Stimulated activated CD4-positive, alpha-beta T cell treated with anti-CD3 and anti-CD28 coated beads, TNF-alpha, amount 100 ng/mL, for 4 hours (primary cell): ENCODE data around the gene FAM13B.
A peak's percentile ranks its signal among the peaks of the same experiment; 100 is the strongest.
"Not testable (repeated sequence)": the region's sequence is repeated elsewhere in the genome, so short reads cannot be mapped to it uniquely, and the experiment has no call there.

ENCODE experiments used
- DNase-seq, 3 experiments: peaks; one replicate each; pipeline ENCODE4 v3.0.0-alpha.2; 2020; ENCODE audit warnings: low read depth in 3 of 3

Gene FAM13B

DNA sequence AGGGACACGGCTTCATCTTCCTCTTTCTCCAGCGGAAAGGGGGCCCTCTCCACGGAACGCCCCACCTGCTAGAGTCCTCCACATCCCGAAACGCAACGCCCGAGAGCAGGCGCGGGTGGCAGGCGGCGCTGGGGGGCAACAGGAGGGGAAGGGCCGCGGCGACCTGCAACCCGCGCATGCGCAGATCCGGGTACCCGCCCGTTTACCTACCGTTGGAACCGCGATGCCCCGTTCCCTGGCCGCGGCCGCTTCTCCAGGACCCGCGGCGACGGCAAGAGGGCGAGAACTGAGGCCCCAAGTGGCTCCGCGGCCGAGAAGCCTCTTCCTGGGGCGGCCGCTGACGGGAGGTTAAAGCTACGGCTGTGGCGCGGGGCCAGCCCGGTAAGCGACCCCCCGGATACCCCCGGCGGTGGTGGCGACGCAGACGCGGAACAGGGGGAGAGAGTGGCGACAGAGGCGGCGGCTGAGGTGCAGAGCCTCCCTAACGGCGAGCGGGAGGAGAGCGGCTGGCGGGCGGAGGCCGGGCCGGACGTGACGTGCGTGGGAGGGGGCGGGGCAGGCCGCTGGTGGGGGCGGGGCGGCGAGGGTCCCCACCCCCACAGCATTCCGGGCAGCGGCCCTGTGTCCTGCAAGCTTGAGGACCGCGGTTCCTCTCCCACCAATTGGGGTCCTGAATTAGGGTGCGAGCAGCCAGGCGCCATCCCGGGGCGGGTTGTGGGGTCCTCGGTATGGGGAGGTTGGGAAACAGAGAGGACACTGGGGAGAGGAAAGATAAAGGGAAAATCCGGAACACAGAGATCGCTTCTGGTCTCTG is at the start of gene FAM13B:
TSS of gene FAM13B (minus strand) at position 508 of the 814 bp plus-strand sequence. CDS start 13,968 bp downstream, outside the sequence.
- peak; percentile 57 to 74 (median 68) for DNase-seq

GRCh38 chr5:138082033-138082432 is 49.2 kb upstream of the FAM13B start:
- DNase-seq, result no peak

GRCh38 chr5:138078006-138078643 is 45.2 kb upstream of the FAM13B start:
- no peak for DNase-seq

GRCh38 chr5:138077064-138077696 is 44.3 kb upstream of the FAM13B start:
- DNase-seq, result peak in 2 of 3 experiments; percentile 11 to 15

- not testable (repeated sequence) for DNase-seq
These were observed 37.1 kb upstream of the FAM13B start for GRCh38 chr5:138070026-138070425.

GRCh38 chr5:138068742-138069600 is 36.1 kb upstream of the FAM13B start:
- peak; percentile 54 to 61 (median 55) for DNase-seq

- DNase-seq, result no peak
These were observed 35.1 kb upstream of the FAM13B start for GRCh38 chr5:138067945-138068344.

GRCh38 chr5:138065102-138065501 is 32.2 kb upstream of the FAM13B start:
- DNase-seq, result no peak

GRCh38 chr5:138064526-138064925 is 31.6 kb upstream of the FAM13B start:
- no peak for DNase-seq

DNA sequence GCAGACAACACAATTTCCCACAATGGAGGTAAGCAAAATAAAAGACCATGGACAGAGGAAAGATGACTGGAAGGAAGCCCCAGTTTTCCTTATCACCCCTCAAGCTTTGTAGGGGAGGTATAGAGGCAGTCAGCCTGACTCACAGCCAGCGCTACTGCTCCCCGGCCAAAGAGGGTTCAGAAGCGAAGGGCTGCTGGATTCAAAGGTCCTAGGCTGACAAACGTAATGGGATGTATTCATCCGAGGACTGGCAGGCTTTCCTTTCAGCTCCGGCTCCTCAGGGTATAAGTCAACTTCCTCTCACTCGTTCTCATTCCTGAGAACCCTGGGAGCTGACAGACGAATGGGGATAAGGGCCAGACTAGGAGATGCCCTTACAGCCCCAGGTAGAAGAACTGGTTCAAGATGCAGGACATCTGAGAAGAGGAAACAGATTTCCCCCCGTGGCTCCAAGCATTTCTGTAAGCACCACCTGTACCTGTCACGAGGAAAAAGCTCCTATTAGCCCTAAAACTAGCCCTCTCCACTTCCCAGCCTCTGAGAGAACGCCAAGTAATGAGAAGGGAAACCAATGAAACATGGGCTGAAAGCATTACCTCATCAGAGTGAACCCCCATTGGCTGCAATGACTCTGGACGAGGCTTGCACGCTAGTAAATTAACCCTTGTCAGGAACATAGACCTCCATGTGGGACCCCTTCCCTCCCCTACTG is 22.1 kb upstream of the FAM13B start:
- no peak for DNase-seq

- DNase-seq, result no peak
These were observed 21.3 kb upstream of the FAM13B start for GRCh38 chr5:138054206-138054605.

DNA sequence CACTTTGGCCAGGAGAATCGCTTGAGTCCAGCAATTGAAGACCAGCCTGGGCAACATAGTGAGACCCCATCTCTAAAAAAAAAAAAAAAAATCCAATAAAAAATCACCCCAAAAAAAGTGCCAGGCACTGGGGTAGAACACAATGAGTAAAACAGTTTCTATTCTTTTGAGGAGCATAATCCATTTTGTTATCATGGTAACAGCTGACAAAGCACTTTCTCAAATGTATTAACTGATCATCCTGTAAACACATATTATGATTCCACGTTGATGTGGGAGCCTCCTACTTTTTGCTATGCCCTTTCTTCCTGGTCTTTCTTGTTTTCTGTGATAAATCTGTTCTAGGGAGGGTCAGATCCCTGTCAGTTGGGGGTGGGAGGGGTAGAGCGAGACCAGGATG is 20.7 kb upstream of the FAM13B start:
- DNase-seq, result no peak

- DNase-seq, result not testable (repeated sequence)
These were observed 19.8 kb upstream of the FAM13B start for GRCh38 chr5:138052718-138053117.

DNA sequence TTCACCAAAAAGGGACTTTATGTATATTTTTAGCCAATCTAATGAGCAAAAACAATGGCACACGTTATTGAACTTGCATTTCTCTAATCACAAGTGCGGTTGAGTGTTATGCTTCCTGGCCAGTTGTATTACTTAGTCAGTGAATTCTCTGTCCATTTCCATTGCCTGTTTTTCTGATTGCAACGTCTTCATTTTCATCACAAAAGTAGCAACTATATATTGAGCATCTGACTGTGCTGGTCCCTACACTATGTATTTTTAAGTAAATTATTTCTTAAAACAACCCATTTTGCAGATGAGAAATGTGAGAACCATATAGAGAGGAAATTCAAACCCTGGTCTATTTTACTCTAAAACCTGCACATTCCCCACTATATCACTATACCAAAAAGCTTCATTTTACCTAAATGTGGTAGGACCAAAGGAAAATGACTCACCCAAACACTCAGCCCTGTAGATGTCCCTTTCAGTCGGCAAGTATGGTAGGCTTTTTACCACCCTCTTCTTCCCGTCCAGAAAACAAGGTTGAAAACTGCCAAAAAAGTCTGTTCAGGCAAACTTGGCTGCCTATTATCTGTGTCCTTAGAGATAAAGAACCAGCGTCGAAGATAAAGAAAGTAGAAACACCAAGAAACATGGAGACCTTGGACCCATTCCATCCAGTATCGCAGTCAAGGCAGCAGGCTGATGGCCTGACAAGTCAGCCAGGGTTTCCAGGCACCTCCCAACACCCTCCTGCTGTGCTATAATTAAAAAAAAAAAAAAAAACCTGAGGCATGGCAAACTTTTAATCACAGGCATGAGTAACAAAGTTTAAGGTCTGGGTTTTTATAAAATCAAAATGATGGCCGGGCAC is 18.8 kb upstream of the FAM13B start:
- DNase-seq, result no peak

DNA sequence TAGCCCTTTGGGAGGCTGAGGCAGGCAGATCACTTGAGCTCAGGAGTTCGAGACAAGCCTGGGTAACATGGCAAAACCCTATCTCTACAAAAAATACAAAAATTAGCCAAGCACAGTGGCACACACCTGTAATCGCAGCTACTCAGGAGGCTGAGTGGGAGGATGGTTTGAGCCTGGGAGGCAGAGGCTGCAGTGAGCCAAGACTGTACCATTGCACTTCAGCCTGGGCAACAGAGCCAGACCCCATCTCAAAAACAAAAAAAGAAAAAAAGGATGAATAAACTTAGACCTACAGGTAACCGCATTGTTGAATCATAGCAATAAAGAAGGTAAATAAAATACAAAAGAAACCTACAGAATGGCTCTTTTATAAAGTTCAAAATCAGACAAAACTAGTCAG is 12.4 kb upstream of the FAM13B start:
- not testable (repeated sequence) for DNase-seq

GRCh38 chr5:138038826-138039225 is 5.9 kb upstream of the FAM13B start:
- DNase-seq, result no peak

DNA sequence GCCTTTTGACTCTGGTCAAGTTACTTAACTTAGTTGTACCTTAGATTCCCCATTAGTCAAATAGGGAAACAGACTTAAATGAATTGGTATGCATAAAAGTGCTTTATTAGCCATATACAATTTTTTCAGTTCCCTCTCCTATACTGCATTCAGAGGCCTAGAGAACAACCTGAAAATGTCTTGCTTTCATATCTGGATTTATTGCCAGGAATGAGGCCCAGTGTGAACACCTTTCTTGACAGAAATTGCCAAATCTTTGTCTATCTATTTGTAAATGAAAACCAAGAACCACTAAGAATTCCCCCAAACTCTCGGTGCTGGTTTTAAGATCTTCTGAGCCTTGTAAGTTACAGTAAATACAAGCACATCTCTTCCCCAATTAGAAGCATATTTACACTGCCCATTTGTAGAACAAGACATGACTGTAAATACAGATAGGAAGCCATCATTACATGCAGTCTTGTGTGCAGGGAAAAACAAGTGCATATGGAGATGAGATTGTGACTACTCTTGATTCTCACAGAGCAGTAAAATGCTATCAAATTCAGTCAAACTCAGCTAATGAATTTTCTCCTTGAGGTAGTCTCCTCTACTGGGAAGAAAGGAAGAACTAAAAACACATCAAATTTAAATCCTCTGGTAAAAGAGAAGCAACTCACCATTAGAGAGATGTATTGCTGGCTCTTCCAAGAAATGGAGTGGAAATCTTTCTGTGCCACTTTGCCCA is 5.2 kb upstream of the FAM13B start:
- no peak for DNase-seq

DNA sequence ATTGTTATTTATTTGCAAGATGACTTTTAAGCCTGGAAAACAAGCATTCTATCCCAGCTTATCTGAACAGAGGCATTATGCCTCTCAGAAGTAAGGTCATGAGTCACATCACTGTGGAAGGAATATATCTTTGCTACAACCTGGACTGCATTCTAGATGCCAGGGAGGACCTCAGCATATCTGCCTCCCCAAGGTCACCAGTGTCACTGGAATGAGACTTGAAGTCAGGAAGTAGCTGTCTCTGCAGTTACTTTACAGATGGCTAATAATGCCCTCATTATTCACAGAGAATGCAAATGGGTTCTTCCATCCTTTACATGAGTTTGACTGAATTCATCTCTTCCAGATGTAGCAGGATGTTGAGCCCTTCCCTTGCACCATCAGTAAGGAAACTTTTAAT is 4.4 kb upstream of the FAM13B start:
- no peak for DNase-seq
